ENCODE data around the gene EFNA1. TPM values are rescaled to one million over a fixed set of nuclear protein-coding genes. Genes with fewer than 3 reads are reported as not detected.

The EFNA1 gene
- total RNA-seq, 1 donor from 2014 or later, result 66.7 TPM

- H3K36me3 ChIP-seq, result peaks cover 0 to under 1% of the 10 kb centered on the region in 2 donors
- H3K27ac ChIP-seq, result peak overlapping the region; percentile 97 to 100
- TF ChIP-seq CTCF (IDR thresholded peaks at IDR 0.05), result no peak
- H3K4me1 ChIP-seq, result peaks cover 9 to 25% of the 10 kb centered on the region in 2 donors
- no peaks in the 10 kb centered on the region for H3K27me3 ChIP-seq
- DNase-seq (ENCODE audit: low spot score in 2 of 2), result no peak
- intact Hi-C loops (cut with DNase I), result loop anchor here (5.0 kb wide), 3 partner anchors 134 to 1149 kb away; partner anchors contain the start of genes PMVK, RAB13 and ZBTB7B
- H3K9me3 ChIP-seq, result no peaks in the 10 kb centered on the region
- peak overlapping the region; percentile 76 to 80 for H3K4me3 ChIP-seq
These were observed 9.1 kb downstream of the EFNA1 start for GRCh38 chr1:155136748-155137147.

GRCh38 chr1:155137154-155137949 is 9.7 kb downstream of the EFNA1 start:
- intact Hi-C loops (cut with DNase I), result loop anchor here (5.0 kb wide), 3 partner anchors 135 to 1150 kb away; partner anchors contain the start of genes PMVK, RAB13 and ZBTB7B
- Histone ChIP-seq H3K27ac (peak overlapping the region; percentile 97 to 100), H3K36me3 (no peaks in the 10 kb centered on the region), H3K4me3 (peak overlapping the region in 1 of 2 donors; percentile 76), H3K27me3 (no peaks in the 10 kb centered on the region), H3K9me3 (no peaks in the 10 kb centered on the region), H3K4me1 (peaks cover 9 to 25% of the 10 kb centered on the region in 2 donors)
- TF ChIP-seq CTCF (IDR thresholded peaks at IDR 0.05), result no peak
- no peak for DNase-seq (ENCODE audit: low spot score in 2 of 2)

GRCh38 chr1:155139895-155140629 is 12.4 kb downstream of the EFNA1 start, which contains the start of gene DPM3:
DPM3 (minus strand) TSS chr1:155140531; CDS start chr1:155140240, 291 bp downstream.
- Histone ChIP-seq H3K36me3 (no peaks in the 10 kb centered on the region), H3K4me3 (peak within 1 kb of the TSS; percentile 70 to 81), H3K27ac (peak within 1 kb of the TSS; percentile 86 to 88), H3K27me3 (no peaks in the 10 kb centered on the region), H3K4me1 (peaks cover 9 to 18% of the 10 kb centered on the region in 2 donors), H3K9me3 (no peaks in the 10 kb centered on the region)
- peak; percentile 66 to 95 for DNase-seq (ENCODE audit: low spot score in 2 of 2)
- intact Hi-C loops (cut with DNase I), result loop anchor here (1.0 to 5.0 kb wide), 5 partner anchors 33 to 1153 kb away; partner anchors contain the start of genes KRTCAP2, PMVK, RAB13 and TRIM46
- no peak for TF ChIP-seq CTCF (IDR thresholded peaks at IDR 0.05)

GRCh38 chr1:155140630-155140953 is 12.9 kb downstream of the EFNA1 start:
- Histone ChIP-seq H3K27ac (peak overlapping the region; percentile 86 to 88), H3K9me3 (no peaks in the 10 kb centered on the region), H3K4me1 (peaks cover 9 to 18% of the 10 kb centered on the region in 2 donors), H3K36me3 (no peaks in the 10 kb centered on the region), H3K27me3 (no peaks in the 10 kb centered on the region), H3K4me3 (peak overlapping the region; percentile 70 to 81)
- no peak for DNase-seq (ENCODE audit: low spot score in 2 of 2)
- intact Hi-C loops (cut with DNase I), result loop anchor here (1.0 to 2.0 kb wide), 2 partner anchors 33 to 50 kb away; partner anchors contain the start of genes KRTCAP2 and TRIM46
- no peak for TF ChIP-seq CTCF (IDR thresholded peaks at IDR 0.05)

- no peak for DNase-seq (ENCODE audit: low spot score in 2 of 2)
- intact Hi-C loops (cut with DNase I), result loop anchor here (2.0 kb wide), 1 partner anchor 51 kb away; no protein-coding TSS in a partner anchor
- H3K27ac ChIP-seq, result no peak overlapping the region
- H3K4me3 ChIP-seq, result no peak overlapping the region
- no peaks in the 10 kb centered on the region for H3K9me3 ChIP-seq
- TF ChIP-seq CTCF (IDR thresholded peaks at IDR 0.05), result no peak
- peaks cover 8 to 16% of the 10 kb centered on the region in 2 donors for H3K4me1 ChIP-seq
- H3K36me3 ChIP-seq, result no peaks in the 10 kb centered on the region
- H3K27me3 ChIP-seq, result no peaks in the 10 kb centered on the region
These were observed 14.1 kb downstream of the EFNA1 start for GRCh38 chr1:155141749-155142148.
